Measurements from ENCODE around the gene TMEM100.

Gene TMEM100

DNA sequence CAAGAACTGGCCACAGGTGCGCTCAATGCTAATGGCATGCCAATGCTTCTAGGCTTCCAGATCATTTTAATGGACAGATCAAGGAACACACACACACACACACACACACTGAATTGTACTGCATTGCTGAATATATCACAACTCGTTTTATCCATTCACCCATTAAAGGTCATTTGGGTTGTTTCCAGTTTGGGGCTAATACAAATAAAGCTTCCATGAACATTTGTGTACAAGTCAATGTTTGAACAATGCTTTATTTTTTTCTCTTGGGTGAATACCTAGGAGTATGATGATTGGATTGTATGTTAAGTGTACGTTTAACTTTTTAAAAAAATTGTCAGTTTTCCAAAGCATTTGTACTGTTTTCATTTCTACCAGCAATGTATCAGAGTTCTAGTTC lies 24.5 kb upstream of the TMEM100 start:
- CTCF ChIA-PET: interaction anchor here (1.3 to 1.4 kb wide), 2 partner anchors 12 to 27 kb away, joined by 3 read pairs; no protein-coding TSS in a partner anchor
- POLR2A ChIA-PET: no interaction called here
- TF ChIP-seq, protein P1, sequence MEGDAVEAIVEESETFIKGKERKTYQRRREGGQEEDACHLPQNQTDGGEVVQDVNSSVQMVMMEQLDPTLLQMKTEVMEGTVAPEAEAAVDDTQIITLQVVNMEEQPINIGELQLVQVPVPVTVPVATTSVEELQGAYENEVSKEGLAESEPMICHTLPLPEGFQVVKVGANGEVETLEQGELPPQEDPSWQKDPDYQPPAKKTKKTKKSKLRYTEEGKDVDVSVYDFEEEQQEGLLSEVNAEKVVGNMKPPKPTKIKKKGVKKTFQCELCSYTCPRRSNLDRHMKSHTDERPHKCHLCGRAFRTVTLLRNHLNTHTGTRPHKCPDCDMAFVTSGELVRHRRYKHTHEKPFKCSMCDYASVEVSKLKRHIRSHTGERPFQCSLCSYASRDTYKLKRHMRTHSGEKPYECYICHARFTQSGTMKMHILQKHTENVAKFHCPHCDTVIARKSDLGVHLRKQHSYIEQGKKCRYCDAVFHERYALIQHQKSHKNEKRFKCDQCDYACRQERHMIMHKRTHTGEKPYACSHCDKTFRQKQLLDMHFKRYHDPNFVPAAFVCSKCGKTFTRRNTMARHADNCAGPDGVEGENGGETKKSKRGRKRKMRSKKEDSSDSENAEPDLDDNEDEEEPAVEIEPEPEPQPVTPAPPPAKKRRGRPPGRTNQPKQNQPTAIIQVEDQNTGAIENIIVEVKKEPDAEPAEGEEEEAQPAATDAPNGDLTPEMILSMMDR (IDR thresholded peaks at IDR 0.05; ENCODE audit: control extremely low read depth, extremely low read depth, low read depth, missing control alignments): no peak
- no peak for DNase-seq (ENCODE audit: extremely low spot score)

DNA sequence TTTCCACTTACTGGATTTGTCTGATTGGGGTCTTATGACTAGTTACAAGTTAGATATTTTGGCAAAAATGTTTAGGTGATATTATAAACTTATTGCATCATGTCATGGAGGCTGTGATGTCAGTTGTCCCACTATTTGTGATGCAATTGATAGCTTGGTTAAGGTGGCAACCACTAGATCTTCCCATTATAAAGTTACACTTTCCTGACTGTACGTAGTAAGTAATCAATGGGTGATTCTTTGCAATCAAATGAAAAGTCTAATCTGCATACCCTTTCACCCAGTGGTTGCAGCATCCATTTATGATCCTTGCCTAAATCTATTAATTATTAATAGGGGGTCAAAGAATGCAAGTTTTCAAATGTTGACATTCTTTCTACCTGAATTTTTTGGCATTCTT lies 23.8 kb upstream of the TMEM100 start:
- POLR2A ChIA-PET: no interaction called here
- DNase-seq (ENCODE audit: extremely low spot score): no peak
- TF ChIP-seq, protein P1 (IDR thresholded peaks at IDR 0.05; ENCODE audit: control extremely low read depth, extremely low read depth, low read depth, missing control alignments): no peak
- CTCF ChIA-PET: no interaction called here

DNA sequence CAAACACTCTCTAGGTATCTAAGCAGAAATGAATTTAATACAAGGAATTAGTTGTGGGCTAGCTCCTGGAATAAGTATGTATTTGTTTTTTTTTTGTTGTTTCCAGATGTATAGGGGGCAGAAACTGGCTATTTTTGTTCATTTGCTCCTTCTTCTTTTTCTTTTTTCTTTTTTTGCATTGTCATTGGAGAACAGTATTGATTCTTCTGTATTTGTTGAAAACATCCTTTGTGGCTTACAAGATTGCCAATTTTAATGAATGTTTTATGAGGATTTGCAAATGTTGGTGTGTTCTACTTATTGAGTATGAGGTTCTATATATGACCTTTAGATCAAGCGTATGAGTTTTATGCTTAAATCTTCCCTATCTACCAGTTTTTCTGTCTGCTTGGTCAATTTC lies 22.6 kb upstream of the TMEM100 start:
- ChIA-PET CTCF (no interaction called here), POLR2A (no interaction called here)
- TF ChIP-seq, protein P1 (IDR thresholded peaks at IDR 0.05; ENCODE audit: control extremely low read depth, extremely low read depth, low read depth, missing control alignments): no peak
- no peak for DNase-seq (ENCODE audit: extremely low spot score)

DNA sequence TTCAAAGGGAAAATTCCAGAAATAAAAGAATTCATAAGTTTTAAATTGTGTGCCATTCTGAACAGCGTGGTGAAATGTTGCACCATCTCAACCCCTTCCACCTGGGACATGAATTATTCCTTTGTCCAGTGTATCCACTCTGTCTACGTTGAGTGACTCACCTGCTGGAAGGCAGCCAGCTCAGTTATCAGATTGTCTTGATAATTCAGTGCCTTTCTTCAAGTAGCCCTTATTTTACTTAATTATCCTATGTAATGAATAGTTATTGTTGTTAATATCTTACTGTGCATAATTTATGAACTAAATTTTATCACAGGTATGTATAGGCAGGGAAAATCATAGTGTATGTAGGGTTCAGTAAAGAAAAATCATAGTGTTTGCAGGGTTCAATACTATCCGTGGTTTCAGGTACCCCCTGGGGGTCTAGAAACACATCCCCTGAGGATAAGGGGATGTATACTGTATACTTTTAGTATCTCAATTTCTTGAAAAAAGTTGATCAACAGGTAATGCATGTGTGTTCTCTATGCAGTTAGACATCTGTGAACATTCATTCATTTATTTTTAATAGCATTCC lies 20.5 kb upstream of the TMEM100 start:
- TF ChIP-seq, protein P1 (IDR thresholded peaks at IDR 0.05; ENCODE audit: control extremely low read depth, extremely low read depth, low read depth, missing control alignments): no peak
- POLR2A ChIA-PET: no interaction called here
- CTCF ChIA-PET: interaction anchor here (1.8 kb wide), 1 partner anchor 8 kb away, joined by 5 read pairs; the partner anchor contains the start of gene PCTP
- DNase-seq (ENCODE audit: extremely low spot score): no peak

DNA sequence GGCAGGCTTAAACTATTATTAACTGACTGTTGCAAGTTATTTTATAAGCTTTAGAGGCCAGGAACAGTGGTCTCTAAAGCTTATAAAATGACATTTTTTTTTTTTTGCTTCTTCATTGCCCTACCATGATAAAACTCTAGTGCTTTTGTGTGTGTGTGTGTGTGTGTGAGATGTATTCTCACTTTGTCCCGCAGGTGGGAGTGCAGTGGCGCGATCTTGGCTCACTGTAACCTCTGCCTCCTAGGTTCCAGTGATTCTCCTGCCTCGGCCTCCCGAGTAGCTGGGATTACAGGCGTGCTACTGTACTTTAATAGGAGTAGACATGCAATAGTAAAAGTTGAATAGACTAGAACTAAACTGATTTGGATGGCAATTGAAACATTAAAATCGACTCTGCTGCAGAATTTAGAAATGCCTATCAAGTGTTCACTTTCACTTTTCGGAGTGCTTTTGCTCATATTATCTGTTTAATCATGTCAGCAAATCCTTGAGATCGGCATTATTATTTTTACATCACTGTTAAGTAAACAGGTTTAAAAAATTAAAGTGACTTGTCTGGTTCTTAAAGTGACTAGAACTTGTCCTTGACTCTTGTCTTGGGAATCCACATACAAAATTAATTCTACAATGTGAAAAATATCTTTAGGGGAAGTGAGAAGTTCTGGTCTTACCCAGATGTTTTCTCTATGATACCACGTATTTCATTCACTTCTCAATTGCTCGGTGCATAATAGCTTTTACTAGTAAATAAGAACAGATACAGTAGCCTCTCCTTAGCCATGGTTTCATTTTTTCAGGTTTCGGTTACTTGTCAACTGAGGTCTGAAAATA lies 19.8 kb upstream of the TMEM100 start:
- ChIA-PET POLR2A (no interaction called here), CTCF (interaction anchor here (1.0 to 3.6 kb wide), 3 partner anchors 9 to 26 kb away, joined by 3 to 18 read pairs (median 5); partner anchors contain the start of gene PCTP)
- TF ChIP-seq, protein P1 (IDR thresholded peaks at IDR 0.05; ENCODE audit: control extremely low read depth, extremely low read depth, low read depth, missing control alignments): no peak
- peak; percentile 31 for DNase-seq (ENCODE audit: extremely low spot score)

DNA sequence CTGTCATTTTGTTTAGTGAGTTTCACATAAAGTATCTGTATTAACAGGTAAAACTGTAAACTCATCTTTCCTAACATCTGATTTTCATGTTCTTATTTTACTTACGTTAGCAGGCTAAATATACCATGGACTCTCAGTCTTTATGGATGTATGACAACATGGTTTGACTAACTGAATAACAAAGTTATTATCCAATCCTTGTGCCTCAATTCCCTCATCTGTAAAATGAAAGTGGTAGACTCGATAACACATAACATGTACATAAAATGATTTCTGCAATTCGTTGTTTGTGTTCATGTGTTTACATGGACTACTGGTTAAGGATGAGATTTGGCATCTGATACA lies 18.7 kb upstream of the TMEM100 start:
- ChIA-PET CTCF (interaction anchor here (1.8 to 3.6 kb wide), 3 partner anchors 10 to 215 kb away, joined by 4 to 18 read pairs (median 5); partner anchors contain the start of gene PCTP), POLR2A (no interaction called here)
- TF ChIP-seq, protein P1 (IDR thresholded peaks at IDR 0.05; ENCODE audit: control extremely low read depth, extremely low read depth, low read depth, missing control alignments): no peak
- DNase-seq (ENCODE audit: extremely low spot score): no peak
